Activated naive CD4-positive, alpha-beta T cell treated with Interleukin-2 at 50 U/mL for 16 hours (primary cell): ENCODE data around the gene PCYT1A.

Source experiments
- DNase-seq: peaks from one replicate; pipeline ENCODE4 v3.0.0-alpha.2; 2020

Gene PCYT1A

GRCh38 chr3:196235452-196236122, 51.9 kb downstream of the PCYT1A start:
- no peak for DNase-seq

- no peak for DNase-seq
These were observed 54.7 kb downstream of the PCYT1A start for GRCh38 chr3:196232882-196233251.

GRCh38 chr3:196232154-196232881, 55.2 kb downstream of the PCYT1A start:
- DNase-seq = no peak

- no peak for DNase-seq
These were observed 59.7 kb downstream of the PCYT1A start for GRCh38 chr3:196227629-196228493.

- no peak for DNase-seq
These were observed 60.4 kb downstream of the PCYT1A start for GRCh38 chr3:196227121-196227561.

- DNase-seq = no peak
These were observed 61.7 kb downstream of the PCYT1A start for GRCh38 chr3:196225763-196226364.

GRCh38 chr3:196225086-196225485, 62.4 kb downstream of the PCYT1A start:
- no peak for DNase-seq

- no peak for DNase-seq
These were observed 64.5 kb downstream of the PCYT1A start for GRCh38 chr3:196222876-196223595.

- DNase-seq = no peak
These were observed 66.5 kb downstream of the PCYT1A start for GRCh38 chr3:196220991-196221390.

GRCh38 chr3:196220587-196220986, 66.9 kb downstream of the PCYT1A start:
- DNase-seq = no peak

GRCh38 chr3:196219970-196220311, 67.6 kb downstream of the PCYT1A start:
- no peak for DNase-seq

- peak; percentile 56 for DNase-seq
These were observed 68.1 kb downstream of the PCYT1A start for GRCh38 chr3:196219194-196219969.

- DNase-seq = no peak
These were observed 69.3 kb downstream of the PCYT1A start for GRCh38 chr3:196218155-196218712.

GRCh38 chr3:196217307-196218154, 70.0 kb downstream of the PCYT1A start:
- DNase-seq = no peak

- DNase-seq = no peak
These were observed 70.8 kb downstream of the PCYT1A start for GRCh38 chr3:196216681-196217211.

- DNase-seq = no peak
These were observed 71.4 kb downstream of the PCYT1A start, which contains the start of gene SLC51A for GRCh38 chr3:196216089-196216564. Gene SLC51A, plus strand, starts transcription at chr3:196216534. Its CDS starts 179 bp downstream, at chr3:196216713.

GRCh38 chr3:196215493-196216020, 72.0 kb downstream of the PCYT1A start:
- no peak for DNase-seq

- DNase-seq = no peak
These were observed 72.6 kb downstream of the PCYT1A start for GRCh38 chr3:196214783-196215441.
